ENCODE data around the gene AFF3.

The AFF3 gene

DNA sequence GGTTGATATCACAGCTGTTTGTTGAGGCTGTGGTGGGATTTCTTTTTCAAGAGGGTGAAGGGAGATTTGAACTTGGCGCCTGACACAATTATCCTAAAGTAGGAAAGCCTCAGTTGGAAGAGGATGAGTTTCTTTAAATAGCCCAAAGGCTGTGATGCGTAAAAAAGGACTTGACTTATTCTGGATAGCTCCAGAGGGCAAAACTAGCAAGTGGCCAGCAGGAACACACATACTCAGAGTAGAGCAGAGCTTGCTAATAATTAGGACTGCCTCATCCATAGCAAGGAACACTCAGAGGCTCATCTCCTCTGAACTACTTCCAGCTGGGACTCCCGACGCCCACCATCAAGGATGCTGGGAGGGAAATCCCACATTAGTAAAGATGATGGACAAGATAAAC is 74.0 kb downstream of the AFF3 start:
- no peak for DNase-seq (ENCODE audit: low read depth)

GRCh38 chr2:100067784-100068183 is 74.6 kb downstream of the AFF3 start:
- no peak for DNase-seq (ENCODE audit: low read depth)

- DNase-seq (ENCODE audit: low read depth): no peak
These were observed 75.5 kb downstream of the AFF3 start for GRCh38 chr2:100066856-100067255.

DNA sequence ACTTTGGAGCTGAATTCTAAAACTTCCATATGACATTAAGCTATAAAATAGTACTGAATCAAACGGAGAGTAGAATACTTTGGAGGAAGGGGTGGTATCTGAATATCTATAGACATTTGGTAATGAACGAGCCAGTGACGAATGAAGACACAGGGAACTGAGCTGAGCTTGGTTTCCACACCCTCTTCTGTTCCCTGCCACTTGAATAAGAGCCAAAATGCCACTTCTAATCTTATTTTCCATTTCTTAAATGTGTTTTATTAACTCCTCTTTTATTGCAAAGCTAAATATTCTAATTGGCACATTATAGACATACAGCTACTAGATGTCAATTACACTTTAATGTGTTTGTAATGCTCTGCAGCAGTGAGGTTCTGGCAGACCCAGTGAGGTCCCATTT is 76.1 kb downstream of the AFF3 start:
- DNase-seq (ENCODE audit: low read depth): no peak

- DNase-seq (ENCODE audit: low read depth): no peak
These were observed 77.6 kb downstream of the AFF3 start for GRCh38 chr2:100064592-100065428.

DNA sequence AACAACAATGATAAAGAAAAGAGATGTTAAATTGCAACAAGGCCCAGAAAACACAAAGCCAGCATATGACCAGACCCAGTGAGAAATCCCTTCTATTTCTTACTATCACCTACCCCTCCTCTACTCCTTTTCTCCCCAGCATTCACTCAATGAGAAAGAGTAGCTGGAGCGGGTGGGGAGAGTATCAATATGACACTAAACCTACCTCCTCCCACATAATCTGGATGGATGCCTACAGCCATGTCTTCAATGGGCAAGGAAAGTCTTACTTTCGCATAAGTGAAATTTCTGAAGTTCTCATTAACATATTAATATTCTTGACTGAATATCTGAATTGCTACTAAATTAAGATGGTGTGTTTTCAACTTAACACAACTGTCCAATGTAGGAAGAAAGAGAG is 78.2 kb downstream of the AFF3 start:
- DNase-seq (ENCODE audit: low read depth): no peak

GRCh38 chr2:100063459-100063953 is 78.9 kb downstream of the AFF3 start:
- no peak for DNase-seq (ENCODE audit: low read depth)

DNA sequence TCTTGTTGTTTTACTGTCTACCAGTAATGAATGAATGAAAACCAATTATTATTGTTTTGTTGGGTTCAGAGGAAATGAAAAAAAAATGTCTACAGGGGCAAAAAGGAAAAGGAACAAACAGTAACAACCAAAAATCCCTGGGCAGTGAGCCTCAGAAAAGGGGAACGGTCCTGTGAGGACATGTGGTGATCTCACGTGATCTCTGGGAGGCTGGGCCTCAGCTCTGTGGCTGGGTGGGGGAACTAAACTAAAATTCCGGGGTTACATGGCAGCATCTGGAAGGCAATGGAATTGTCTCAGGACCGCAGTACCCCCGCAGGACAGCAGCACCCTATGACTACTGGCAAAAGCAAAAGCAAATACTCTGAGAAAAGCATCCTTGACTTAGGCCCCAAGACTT is 80.1 kb downstream of the AFF3 start:
- no peak for DNase-seq (ENCODE audit: low read depth)

DNA sequence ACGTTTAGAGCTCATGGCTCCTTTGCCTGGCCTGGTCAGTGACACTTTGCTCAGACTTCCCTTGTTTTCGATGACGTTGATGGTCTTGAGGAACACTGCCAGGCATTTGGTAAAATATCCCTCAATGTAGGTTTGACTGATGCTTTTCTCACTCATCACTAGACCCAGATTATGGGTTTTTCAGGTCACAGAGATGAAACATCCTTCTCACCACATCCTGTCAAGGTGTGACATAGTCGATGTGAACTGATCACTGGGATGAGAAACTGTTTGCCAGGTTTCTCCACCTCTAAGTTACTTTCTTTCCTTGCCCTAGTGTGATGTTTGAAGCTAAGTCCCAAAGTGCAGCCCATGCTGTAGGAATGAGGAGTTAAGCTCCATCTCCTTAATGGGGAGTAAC is 81.5 kb downstream of the AFF3 start:
- DNase-seq (ENCODE audit: low read depth): no peak

DNA sequence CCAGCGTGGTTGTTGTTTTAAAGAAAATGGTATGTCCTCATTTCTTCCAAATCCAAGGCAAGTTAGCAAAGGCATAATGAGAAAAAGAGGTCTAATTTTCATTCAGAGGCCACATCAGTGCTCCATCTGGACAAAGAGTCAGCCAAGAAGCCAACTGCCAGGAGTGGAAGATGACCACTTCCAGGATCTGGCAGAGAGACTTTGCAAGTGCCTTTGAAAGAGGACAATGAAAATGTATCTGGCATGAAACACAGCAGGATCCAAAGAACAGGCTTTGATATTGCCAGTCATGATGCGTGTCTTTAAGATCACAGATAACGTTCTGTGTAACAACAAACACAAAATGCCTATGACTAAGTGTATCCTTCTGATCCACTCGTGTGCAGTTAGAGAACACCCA is 82.8 kb downstream of the AFF3 start:
- no peak for DNase-seq (ENCODE audit: low read depth)

- DNase-seq (ENCODE audit: low read depth): no peak
These were observed 84.5 kb downstream of the AFF3 start for GRCh38 chr2:100057901-100058261.

GRCh38 chr2:100054426-100054825 is 88.0 kb downstream of the AFF3 start:
- DNase-seq (ENCODE audit: low read depth): no peak

DNA sequence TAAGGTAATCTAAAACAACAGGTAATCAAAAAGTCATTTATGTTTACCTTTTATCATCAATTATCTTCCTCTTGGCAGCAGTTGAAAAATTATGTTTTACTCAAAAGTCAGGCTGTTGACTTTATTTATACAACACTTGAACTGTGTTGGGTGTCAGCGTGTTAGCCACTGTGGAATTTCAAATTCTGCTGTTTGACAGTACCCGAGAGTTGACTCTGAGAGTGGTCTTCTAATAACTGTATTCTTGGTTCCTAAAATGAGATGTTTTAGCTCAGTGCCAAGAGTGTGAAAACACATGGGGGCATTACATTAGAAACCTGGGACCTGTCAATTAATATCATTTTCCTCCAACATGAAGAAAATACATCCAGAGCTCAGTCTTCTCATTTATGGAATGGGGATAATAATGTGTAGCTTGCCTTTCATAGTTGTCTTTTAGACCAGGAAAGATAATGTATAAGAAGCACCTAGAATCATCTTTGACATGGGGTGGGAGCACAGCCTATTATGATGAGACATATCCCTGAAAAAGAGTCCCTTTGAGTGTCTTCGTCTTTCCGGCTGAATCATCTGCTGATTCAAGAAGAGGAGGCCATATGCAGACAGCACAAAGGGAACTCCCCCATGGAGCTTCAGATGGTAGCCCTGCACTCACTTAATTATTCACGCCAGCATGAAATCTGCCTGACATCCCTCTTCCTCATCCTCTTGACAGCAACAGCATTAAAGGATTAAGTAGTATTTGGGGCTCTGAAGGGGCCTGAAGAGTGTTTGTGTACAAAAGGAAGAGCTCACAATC is 89.1 kb downstream of the AFF3 start:
- no peak for DNase-seq (ENCODE audit: low read depth)

DNA sequence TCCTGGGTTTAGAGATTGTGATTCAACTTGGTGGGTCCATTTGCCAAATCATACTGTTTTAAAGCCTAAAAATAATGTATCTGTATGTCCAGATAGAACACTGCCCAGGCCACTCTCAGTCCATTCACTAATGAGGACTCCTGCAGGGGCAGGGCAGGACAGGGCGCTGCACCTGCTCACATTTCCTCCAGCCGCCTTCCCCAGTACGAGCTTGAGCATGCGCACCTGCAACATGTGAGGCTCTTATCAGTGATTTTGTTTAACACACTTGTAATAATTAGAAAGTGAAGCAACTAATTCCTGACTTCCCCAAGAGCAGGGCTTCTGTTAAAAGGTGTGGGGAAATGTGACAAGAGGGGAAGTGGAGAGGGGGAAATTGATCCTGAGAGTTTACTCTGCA is 89.7 kb downstream of the AFF3 start:
- DNase-seq (ENCODE audit: low read depth): no peak

DNA sequence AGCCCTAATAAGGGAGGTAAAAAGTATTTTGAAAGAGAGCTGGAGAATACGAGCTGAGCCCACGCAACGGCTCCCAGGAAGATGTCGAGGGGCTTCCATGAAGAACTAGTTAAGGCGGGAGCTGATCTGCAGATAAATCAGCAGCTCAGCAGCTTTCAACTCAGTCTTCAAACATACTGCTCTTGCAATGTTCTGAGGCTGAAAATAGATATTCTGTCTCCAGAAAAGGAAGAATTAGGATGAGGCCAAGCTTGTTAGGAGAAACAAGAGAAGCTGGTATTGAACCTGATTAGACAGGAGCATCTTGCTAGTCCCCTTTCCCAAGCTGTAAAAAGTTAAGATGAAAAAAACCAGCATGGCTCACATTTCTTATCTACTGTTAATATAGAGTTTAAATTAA is 91.1 kb downstream of the AFF3 start:
- DNase-seq (ENCODE audit: low read depth): no peak

DNA sequence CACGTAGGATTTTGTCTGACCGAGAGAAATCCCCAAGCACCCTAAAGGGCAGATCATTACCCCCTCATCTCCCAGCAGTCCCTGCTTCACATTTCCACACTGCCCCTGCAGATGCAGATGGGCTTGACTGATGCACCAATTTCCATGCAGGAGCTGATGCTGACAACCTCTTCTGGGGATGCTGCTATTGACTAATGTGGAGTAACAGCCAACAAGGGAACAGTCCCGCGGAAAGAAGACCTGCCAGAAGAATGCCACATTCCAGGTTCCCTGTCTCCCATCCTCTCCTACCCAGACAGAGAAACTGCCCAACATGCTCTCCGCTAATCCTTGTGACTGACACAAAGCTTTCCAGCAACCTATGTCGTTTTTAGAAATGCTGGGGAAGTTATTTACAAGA is 91.7 kb downstream of the AFF3 start:
- no peak for DNase-seq (ENCODE audit: low read depth)

DNA sequence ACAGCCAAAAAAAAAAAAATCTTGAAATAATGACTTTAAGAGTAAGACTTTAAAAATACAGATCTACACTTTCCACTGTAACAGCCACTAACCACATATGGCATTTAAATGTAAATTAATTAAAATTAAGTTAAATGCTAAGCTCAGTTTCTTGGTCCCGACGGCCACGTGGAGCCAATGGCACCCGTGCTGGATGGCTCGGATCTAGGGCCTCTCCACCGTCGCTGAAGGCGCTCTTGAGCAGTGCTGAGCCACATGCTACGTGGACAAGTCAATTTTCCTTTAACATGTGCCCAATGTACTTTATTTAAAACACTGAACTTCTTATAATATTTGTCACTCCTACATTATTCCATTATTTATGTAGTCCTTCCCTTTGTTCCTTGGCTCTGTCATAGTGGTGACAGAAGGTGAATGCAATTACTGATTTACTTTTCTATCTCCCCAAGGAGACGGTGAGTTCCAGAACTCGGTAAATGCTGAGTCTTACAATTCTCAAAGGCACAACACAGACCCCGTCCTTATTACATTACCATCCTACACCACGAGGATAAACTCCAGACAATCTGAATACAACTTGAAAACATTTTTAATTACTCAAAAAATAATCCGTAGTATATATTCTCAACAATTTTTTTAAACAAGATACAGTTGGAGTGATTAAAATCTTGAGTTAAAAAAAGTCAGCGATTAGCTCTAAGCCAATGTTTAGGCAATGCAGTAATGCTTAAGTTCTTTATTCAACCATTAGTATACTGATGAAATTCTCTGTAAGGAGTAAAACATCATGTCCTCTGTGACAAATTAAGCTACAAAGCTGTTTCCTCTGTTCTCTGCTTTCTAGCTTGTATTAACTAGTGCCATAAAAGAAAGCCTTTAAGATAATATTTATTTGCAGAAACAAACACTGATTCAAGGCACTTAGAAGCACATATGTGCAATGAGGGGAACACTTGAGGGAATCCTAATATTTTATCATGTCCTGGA is 95.1 kb downstream of the AFF3 start:
- no peak for DNase-seq (ENCODE audit: low read depth)

- no peak for DNase-seq (ENCODE audit: low read depth)
These were observed 97.4 kb downstream of the AFF3 start for GRCh38 chr2:100045000-100045399.

GRCh38 chr2:100043891-100044255 is 98.5 kb downstream of the AFF3 start:
- no peak for DNase-seq (ENCODE audit: low read depth)

DNA sequence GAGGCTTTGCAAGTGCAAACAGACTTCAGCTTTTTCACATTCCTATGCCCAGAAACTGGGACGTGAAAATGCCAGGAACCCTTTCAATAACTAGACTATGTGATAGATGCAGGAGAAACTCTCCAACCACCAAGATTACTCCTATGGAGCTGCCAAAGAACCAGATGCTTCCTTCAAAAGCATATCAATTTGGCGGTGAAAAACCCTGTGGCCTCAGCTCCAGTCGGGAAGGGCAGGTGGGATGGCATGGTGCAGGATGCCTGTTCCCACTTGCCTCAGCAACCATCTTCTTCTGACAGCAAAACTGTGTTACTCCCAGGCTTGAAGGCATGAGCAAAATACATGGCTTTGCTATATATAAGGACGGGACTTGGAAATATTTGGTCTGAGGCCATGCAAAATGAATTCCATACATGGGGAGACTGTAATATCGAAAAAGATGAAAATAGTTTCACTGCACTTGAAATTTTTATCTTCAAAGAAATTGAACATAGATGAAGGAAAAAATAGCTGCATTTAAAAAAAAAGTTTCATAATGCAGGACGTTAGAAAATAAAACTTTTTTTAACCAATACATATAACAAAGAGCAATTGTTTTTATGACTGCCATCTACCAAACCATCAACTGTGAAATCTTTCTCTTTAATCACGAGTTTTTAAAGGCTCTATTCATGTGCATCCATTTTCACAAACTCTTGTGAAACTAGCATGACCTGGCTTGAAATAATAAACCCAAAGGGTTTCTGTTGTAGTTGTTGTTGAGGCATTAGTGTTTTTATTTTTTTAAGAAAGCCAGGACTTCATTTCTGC is 99.1 kb downstream of the AFF3 start:
- no peak for DNase-seq (ENCODE audit: low read depth)

DNA sequence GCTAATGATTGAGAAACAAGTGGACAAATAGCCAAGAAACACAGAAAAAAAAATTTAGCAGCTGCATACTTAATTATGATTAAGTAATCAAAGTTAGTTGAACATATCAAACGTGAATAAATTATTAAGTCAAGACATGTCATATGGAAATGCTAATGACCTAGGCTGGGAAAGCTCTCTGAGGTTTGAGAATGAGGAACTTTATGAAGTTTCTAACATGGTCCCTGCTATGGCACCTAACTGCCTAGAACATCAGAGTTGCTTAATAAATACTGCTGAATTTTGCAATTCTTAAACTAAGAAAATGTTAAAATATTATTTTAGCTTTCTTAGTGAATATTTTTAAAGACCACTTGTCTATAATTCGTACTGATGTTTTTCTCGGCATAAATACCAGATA is 99.8 kb downstream of the AFF3 start:
- no peak for DNase-seq (ENCODE audit: low read depth)

Data from activated T-cell treated with anti-CD3 and anti-CD28 coated beads for 24 hours (primary cell).